Brain microvascular endothelial cell (primary cell): ENCODE results near the gene COBLL1.

ENCODE experiments used
- DNase-seq: peaks from one replicate; pipeline ENCODE4 v3.0.0-alpha.2; 2020
- H3K27ac ChIP-seq: fragments of 250-450 bp; sonication (Bioruptor Pico); 2 replicates; pipeline ENCODE4 v1.5.1; 2020; ENCODE audit warnings: mild to moderate bottlenecking, moderate library complexity
- H3K27me3 ChIP-seq: fragments of 250-450 bp; sonication (Bioruptor Pico); replicated peaks from 2 replicates; pipeline ENCODE4 v1.5.1; 2020; ENCODE audit warnings: mild to moderate bottlenecking
- H3K36me3 ChIP-seq: fragments of 250-450 bp; sonication (Bioruptor Pico); replicated peaks from 2 replicates; pipeline ENCODE4 v1.5.1; 2020; ENCODE audit warnings: mild to moderate bottlenecking
- H3K4me3 ChIP-seq: 2 replicates; pipeline ENCODE4 v1.5.1; 2011; ENCODE audit warnings: low read depth, mild to moderate bottlenecking, control low read depth, low read length, moderate library complexity
- in situ Hi-C: cut with HindIII; loops from 2 replicates; pipeline ENCODE4 v1.10.0; 2017; ENCODE audit warnings: low sequenced_read_pairs, low pct_ligation_motif_present
- TF ChIP-seq, protein P1 (sequence below): IDR thresholded peaks from 2 replicates; pipeline ENCODE4 v1.5.1; 2011; ENCODE audit warnings: low read depth, mild to moderate bottlenecking, moderate library complexity, low read length, control low read depth, inconsistent platforms; ENCODE audit errors: missing control alignments

Gene COBLL1

DNA sequence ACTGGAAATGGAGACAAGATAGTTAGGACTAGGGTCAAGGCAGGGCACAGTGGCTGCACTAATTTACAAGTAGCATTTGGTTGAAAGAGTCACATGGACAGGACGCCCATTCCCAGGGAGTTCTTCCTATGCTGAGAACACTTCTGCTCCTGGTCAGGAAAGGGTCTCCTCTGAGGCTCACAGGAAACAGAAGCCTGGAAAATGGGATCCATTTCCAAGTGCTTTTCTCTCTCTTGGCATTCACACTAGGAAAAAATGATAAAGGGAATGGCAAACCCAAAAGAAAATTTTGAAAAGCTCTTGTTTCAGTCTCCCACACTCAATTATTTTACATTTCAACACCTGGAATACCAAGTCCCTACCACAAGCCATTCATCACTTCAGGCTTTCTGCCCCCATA is 88.7 kb downstream of the COBLL1 start:
- Histone ChIP-seq H3K4me3 (no peak overlapping the region), H3K27ac (no peak overlapping the region), H3K27me3 (no peaks in the 10 kb centered on the region), H3K36me3 (no peaks in the 10 kb centered on the region)
- TF ChIP-seq, protein P1, sequence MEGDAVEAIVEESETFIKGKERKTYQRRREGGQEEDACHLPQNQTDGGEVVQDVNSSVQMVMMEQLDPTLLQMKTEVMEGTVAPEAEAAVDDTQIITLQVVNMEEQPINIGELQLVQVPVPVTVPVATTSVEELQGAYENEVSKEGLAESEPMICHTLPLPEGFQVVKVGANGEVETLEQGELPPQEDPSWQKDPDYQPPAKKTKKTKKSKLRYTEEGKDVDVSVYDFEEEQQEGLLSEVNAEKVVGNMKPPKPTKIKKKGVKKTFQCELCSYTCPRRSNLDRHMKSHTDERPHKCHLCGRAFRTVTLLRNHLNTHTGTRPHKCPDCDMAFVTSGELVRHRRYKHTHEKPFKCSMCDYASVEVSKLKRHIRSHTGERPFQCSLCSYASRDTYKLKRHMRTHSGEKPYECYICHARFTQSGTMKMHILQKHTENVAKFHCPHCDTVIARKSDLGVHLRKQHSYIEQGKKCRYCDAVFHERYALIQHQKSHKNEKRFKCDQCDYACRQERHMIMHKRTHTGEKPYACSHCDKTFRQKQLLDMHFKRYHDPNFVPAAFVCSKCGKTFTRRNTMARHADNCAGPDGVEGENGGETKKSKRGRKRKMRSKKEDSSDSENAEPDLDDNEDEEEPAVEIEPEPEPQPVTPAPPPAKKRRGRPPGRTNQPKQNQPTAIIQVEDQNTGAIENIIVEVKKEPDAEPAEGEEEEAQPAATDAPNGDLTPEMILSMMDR: no peak
- in situ Hi-C loops: no loop called here
- no peak for DNase-seq

- Histone ChIP-seq H3K36me3 (no peaks in the 10 kb centered on the region), H3K27me3 (no peaks in the 10 kb centered on the region), H3K4me3 (no peak overlapping the region), H3K27ac (no peak overlapping the region)
- TF ChIP-seq, protein P1: no peak
- in situ Hi-C loops: no loop called here
- no peak for DNase-seq
These were observed 93.7 kb downstream of the COBLL1 start for GRCh38 chr2:164747783-164748433.

- Histone ChIP-seq H3K27me3 (no peaks in the 10 kb centered on the region), H3K27ac (no peak overlapping the region), H3K4me3 (no peak overlapping the region), H3K36me3 (no peaks in the 10 kb centered on the region)
- TF ChIP-seq, protein P1: no peak
- in situ Hi-C loops: no loop called here
- no peak for DNase-seq
These were observed 94.5 kb downstream of the COBLL1 start for GRCh38 chr2:164747140-164747539.

GRCh38 chr2:164746713-164747112 is 94.9 kb downstream of the COBLL1 start:
- no peak overlapping the region for H3K4me3 ChIP-seq
- no peaks in the 10 kb centered on the region for H3K36me3 ChIP-seq
- TF ChIP-seq, protein P1: no peak
- H3K27ac ChIP-seq: no peak overlapping the region
- in situ Hi-C loops: no loop called here
- no peak for DNase-seq
- H3K27me3 ChIP-seq: no peaks in the 10 kb centered on the region

GRCh38 chr2:164745012-164745797 is 96.4 kb downstream of the COBLL1 start:
- in situ Hi-C loops: no loop called here
- no peak overlapping the region for H3K4me3 ChIP-seq

More at GRCh38 chr2:164745012-164745797, 96.4 kb downstream of the COBLL1 start:
- H3K36me3 ChIP-seq: no peaks in the 10 kb centered on the region
- TF ChIP-seq, protein P1: no peak
- H3K27me3 ChIP-seq: no peaks in the 10 kb centered on the region
- H3K27ac ChIP-seq: no peak overlapping the region
- no peak for DNase-seq
